PC-3 (cell line): ENCODE results near the gene MCTP2. TPM values are rescaled to one million over a fixed set of nuclear protein-coding genes. Genes with fewer than 3 reads are reported as not detected.

ENCODE experiments used
- ATAC-seq: fragments of 200-7000 bp; cut with Tn5 transposase; 2 replicates; pipeline ENCODE4 v1.9.1; 2020; ENCODE audit warnings: mild to moderate bottlenecking, moderate library complexity
- BruUV-seq: library from RNA; stranded (reverse); fragments of 400-500 nt; replicated peaks from 2 replicates; lab custom pipeline; 2021; lab: Mats Ljungman, UMichigan
- CTCF ChIA-PET: fragments of 300-600 bp; sonication (Branson Sonifier 250); formaldehyde crosslinking; loops from one replicate; lab custom pipeline; 2022; ENCODE audit warnings: antibody characterized with exemption; lab: Charles Lee
- POLR2A ChIA-PET: fragments of 300-600 bp; sonication (Branson Sonifier 250); formaldehyde crosslinking; loops from one replicate; lab custom pipeline; 2022; ENCODE audit warnings: antibody characterized with exemption; ENCODE audit not compliant: unreplicated experiment; lab: Charles Lee
- DNase-seq: peaks from one replicate; pipeline ENCODE4 v3.0.0-alpha.2; 2015
- H2AFZ ChIP-seq: fragments of 300-600 bp; sonication (generic); 2 replicates; pipeline ENCODE4 v1.6.0; 2016; ENCODE audit warnings: antibody characterized with exemption, low read length
- H3F3A ChIP-seq: fragments of 300-600 bp; sonication (generic); one replicate; pipeline ENCODE4 v1.6.0; 2017; ENCODE audit warnings: antibody characterized with exemption, low read length, control low read depth, mild to moderate bottlenecking; ENCODE audit not compliant: unreplicated experiment
- H3K27ac ChIP-seq: fragments of 300-600 bp; sonication (generic); 2 replicates; pipeline ENCODE4 v1.5.1; 2016; ENCODE audit warnings: mild to moderate bottlenecking, low read length
- H3K27me3 ChIP-seq: fragments of 300-600 bp; sonication (generic); 2 replicates; pipeline ENCODE4 v1.6.1; 2016; ENCODE audit warnings: low read length, mixed read lengths
- H3K36me3 ChIP-seq: fragments of 300-600 bp; sonication (generic); 2 replicates; pipeline ENCODE4 v1.6.1; 2016; ENCODE audit warnings: low read depth, mixed run types, low read length, mixed read lengths
- H3K4me1 ChIP-seq: fragments of 300-600 bp; sonication (generic); 2 replicates; pipeline ENCODE4 v1.5.1; 2016; ENCODE audit warnings: low read length; ENCODE audit not compliant: insufficient read depth
- H3K4me2 ChIP-seq: fragments of 300-600 bp; sonication (generic); 2 replicates; pipeline ENCODE4 v1.6.0; 2016; ENCODE audit warnings: low read length
- H3K4me3 ChIP-seq: fragments of 300-600 bp; sonication (generic); 2 replicates; pipeline ENCODE4 v1.5.1; 2016; ENCODE audit warnings: mild to moderate bottlenecking, low read length, mixed read lengths
- H3K79me2 ChIP-seq: fragments of 300-600 bp; sonication (generic); 2 replicates; pipeline ENCODE4 v1.6.1; 2017; ENCODE audit warnings: low read length, mixed read lengths
- H3K9ac ChIP-seq: fragments of 300-600 bp; sonication (generic); 2 replicates; pipeline ENCODE4 v1.6.0; 2016; ENCODE audit warnings: mild to moderate bottlenecking, low read length
- H3K9me2 ChIP-seq: fragments of 300-600 bp; sonication (generic); replicated peaks from 2 replicates; pipeline ENCODE4 v1.6.1; 2016; ENCODE audit warnings: mixed run types, low read length, mixed read lengths
- H3K9me3 ChIP-seq: fragments of 300-600 bp; sonication (generic); 2 replicates; pipeline ENCODE4 v1.6.1; 2016; ENCODE audit warnings: low read length, mixed read lengths
- H4K20me1 ChIP-seq: fragments of 300-600 bp; sonication (generic); 2 replicates; pipeline ENCODE4 v1.6.1; 2016; ENCODE audit warnings: low read length, mixed read lengths
- EZH2 ChIP-seq: fragments of 300-600 bp; sonication (generic); IDR thresholded peaks from one replicate; pipeline ENCODE4 v1.6.1; 2017; ENCODE audit warnings: antibody characterized with exemption, mild to moderate bottlenecking, low read length; ENCODE audit not compliant: unreplicated experiment
- EZH2phosphoT487 ChIP-seq: fragments of 300-600 bp; sonication (generic); IDR thresholded peaks from 2 replicates; pipeline ENCODE4 v1.6.1; 2018; ENCODE audit warnings: mild to moderate bottlenecking, antibody characterized with exemption, low read length, borderline replicate concordance
- intact Hi-C: fragments of 100-400 bp; cut with micrococcal nuclease; formaldehyde crosslinking; loops from 2 replicates; pipeline ENCODE4 v1.9.0; 2023
- total RNA-seq: library from RNA; depleted of rRNA; stranded (reverse); fragments of >200 nt; gene quantifications from 2 replicates; pipeline ENCODE4 v1.2.3, GENCODE V29; 2014
- TF ChIP-seq, protein P1 (sequence below): fragments of 300-600 bp; sonication (generic); conservative IDR thresholded peaks from 2 replicates; pipeline ENCODE4 v1.5.1; 2017; ENCODE audit warnings: antibody characterized with exemption, low read depth, mild to moderate bottlenecking, low read length

MCTP2 gene
- total RNA-seq, 1 experiment from 2014 or later = 6.2 TPM

DNA sequence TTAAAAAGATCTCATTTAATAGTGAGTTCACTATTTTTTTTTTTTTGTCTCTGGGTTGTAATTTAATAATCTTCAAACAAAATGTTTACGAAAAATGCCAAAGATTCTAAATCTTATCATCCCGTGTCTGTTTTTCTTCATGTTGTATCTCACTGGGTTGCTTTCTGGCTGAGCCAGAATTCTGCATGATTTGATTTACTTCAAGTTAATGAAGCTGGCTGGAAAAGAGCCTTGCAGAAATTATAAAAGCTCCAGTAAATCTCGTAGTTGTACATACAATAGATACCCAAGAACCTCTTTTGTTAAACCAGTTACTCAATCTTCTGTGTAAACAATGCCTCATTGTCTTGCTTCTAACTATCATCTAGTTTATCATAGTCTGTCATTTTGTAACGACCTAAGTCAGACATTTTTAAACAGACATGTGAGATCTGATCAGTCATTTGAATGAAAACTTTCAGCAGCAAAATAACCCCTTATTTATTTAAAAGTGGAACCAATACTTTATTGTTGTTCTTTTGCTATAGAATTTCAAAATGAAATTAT, 249.0 kb downstream of the MCTP2 start:
- DNase-seq (no peak), ATAC-seq (no peak)
- H3K27me3 ChIP-seq = no peaks in the 10 kb centered on the region
- H3K4me1 ChIP-seq = no peaks in the 10 kb centered on the region
- H4K20me1 ChIP-seq = no peaks in the 10 kb centered on the region
- ChIA-PET POLR2A (no interaction called here), CTCF (no interaction called here)
- BruUV-seq = no TSS peak
- no peaks in the 10 kb centered on the region for H3F3A ChIP-seq
- H3K9me2 ChIP-seq = no peaks in the 10 kb centered on the region
- no peak overlapping the region for H3K4me2 ChIP-seq
- no peak overlapping the region for H2AFZ ChIP-seq
- intact Hi-C loops = no loop called here
- no peaks in the 10 kb centered on the region for H3K9me3 ChIP-seq
- H3K9ac ChIP-seq = no peak overlapping the region
- no peak overlapping the region for H3K4me3 ChIP-seq
- H3K27ac ChIP-seq = no peak overlapping the region
- no peak for TF ChIP-seq EZH2phosphoT487
- no peak for TF ChIP-seq EZH2
- TF ChIP-seq, protein P1, sequence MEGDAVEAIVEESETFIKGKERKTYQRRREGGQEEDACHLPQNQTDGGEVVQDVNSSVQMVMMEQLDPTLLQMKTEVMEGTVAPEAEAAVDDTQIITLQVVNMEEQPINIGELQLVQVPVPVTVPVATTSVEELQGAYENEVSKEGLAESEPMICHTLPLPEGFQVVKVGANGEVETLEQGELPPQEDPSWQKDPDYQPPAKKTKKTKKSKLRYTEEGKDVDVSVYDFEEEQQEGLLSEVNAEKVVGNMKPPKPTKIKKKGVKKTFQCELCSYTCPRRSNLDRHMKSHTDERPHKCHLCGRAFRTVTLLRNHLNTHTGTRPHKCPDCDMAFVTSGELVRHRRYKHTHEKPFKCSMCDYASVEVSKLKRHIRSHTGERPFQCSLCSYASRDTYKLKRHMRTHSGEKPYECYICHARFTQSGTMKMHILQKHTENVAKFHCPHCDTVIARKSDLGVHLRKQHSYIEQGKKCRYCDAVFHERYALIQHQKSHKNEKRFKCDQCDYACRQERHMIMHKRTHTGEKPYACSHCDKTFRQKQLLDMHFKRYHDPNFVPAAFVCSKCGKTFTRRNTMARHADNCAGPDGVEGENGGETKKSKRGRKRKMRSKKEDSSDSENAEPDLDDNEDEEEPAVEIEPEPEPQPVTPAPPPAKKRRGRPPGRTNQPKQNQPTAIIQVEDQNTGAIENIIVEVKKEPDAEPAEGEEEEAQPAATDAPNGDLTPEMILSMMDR = no peak
- H3K36me3 ChIP-seq = no peaks in the 10 kb centered on the region
- no peaks in the 10 kb centered on the region for H3K79me2 ChIP-seq

DNA sequence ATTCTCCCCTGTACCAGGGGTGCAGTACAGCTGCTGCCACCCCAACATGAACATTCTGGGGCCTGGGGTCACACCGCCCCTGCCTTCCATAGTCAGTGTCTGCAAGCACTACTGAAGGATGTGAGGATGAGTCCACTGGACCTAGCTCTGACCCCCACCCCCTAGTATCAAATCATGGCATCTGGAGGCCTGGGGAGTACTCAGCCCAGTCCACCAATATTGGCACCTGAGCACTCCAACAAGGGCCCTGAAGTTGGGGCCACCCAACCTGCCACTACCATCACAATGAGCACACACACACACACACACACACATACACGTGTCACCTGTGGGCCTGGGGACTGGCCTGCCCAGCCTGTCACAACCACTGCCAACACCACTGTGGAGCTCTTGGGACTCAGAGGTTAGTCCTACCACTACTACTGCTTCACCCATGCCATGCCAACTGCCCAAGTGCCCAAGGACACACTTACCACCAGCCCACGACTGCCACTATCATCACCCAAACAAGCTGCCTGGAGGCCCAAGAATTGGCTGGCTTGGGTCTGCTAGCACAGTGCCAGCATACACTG, 253.9 kb downstream of the MCTP2 start:
- H3K9me3 ChIP-seq = no peaks in the 10 kb centered on the region
- no peaks in the 10 kb centered on the region for H3K27me3 ChIP-seq
- H3K27ac ChIP-seq = no peak overlapping the region
- no peaks in the 10 kb centered on the region for H3F3A ChIP-seq
- no peaks in the 10 kb centered on the region for H3K79me2 ChIP-seq
- no peaks in the 10 kb centered on the region for H4K20me1 ChIP-seq
- DNase-seq (no peak), ATAC-seq (no peak)
- H3K9ac ChIP-seq = no peak overlapping the region
- no peak for TF ChIP-seq EZH2
- TF ChIP-seq, protein P1 = no peak
- TF ChIP-seq EZH2phosphoT487 = no peak
- no peak overlapping the region for H3K4me2 ChIP-seq
- intact Hi-C loops = no loop called here
- H3K9me2 ChIP-seq = no peaks in the 10 kb centered on the region
- no TSS peak for BruUV-seq
- H3K4me1 ChIP-seq = no peaks in the 10 kb centered on the region
- CTCF ChIA-PET = no interaction called here
- POLR2A ChIA-PET = no interaction called here
- no peaks in the 10 kb centered on the region for H3K36me3 ChIP-seq
- no peak overlapping the region for H3K4me3 ChIP-seq
- no peak overlapping the region for H2AFZ ChIP-seq

DNA sequence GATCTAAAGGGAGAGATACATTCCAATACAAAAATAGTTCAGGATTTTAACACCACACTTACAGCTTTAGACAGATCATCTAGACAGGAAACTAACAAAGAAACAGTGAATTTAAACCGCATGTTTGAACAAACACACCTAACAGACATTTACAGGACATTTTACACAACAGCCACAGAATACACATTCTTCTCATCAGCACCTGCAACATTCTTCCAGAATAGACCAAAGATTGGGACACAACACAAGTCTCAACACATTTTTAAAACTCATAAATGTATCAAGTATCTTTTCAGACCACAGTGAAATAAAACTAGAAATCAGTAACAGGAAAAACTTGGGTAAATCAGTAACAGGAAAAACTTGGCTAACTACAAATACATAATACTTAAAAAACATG, 256.3 kb downstream of the MCTP2 start:
- no peaks in the 10 kb centered on the region for H3K79me2 ChIP-seq
- no peak for DNase-seq
- H3K27ac ChIP-seq = no peak overlapping the region
- ChIA-PET CTCF (no interaction called here), POLR2A (no interaction called here)
- H3K9me3 ChIP-seq = no peaks in the 10 kb centered on the region
- H3K36me3 ChIP-seq = no peaks in the 10 kb centered on the region
- ATAC-seq = no peak
- H2AFZ ChIP-seq = no peak overlapping the region
- no peaks in the 10 kb centered on the region for H4K20me1 ChIP-seq
- H3K27me3 ChIP-seq = no peaks in the 10 kb centered on the region
- intact Hi-C loops = no loop called here
- no peaks in the 10 kb centered on the region for H3K4me1 ChIP-seq
- no peak overlapping the region for H3K4me2 ChIP-seq
- TF ChIP-seq EZH2phosphoT487 = no peak
- TF ChIP-seq, protein P1 = no peak
- TF ChIP-seq EZH2 = no peak
- no peak overlapping the region for H3K9ac ChIP-seq
- H3K4me3 ChIP-seq = no peak overlapping the region
- H3F3A ChIP-seq = no peaks in the 10 kb centered on the region
- no TSS peak for BruUV-seq
- H3K9me2 ChIP-seq = no peaks in the 10 kb centered on the region
